Activated T-helper 17 cell treated with anti-CD3 and anti-CD28 coated beads, Interleukin-2, amount 50 U/mL, for 72 hours (primary cell): ENCODE data around the gene FZD2. TPM values are rescaled to one million over a fixed set of nuclear protein-coding genes. Genes with fewer than 3 reads are reported as not detected.
"Not testable (repeated sequence)": the region's sequence is repeated elsewhere in the genome, so short reads cannot be mapped to it uniquely, and the experiment has no call there.

ENCODE experiments used
- ATAC-seq: fragments of 150-1000 bp; cut with Tn5 transposase; replicated peaks from 2 replicates; pipeline ENCODE4 v1.10.0; 2021; ENCODE audit warnings: mild to moderate bottlenecking, moderate library complexity
- H3K27ac Mint-ChIP-seq: one replicate; pipeline ENCODE4 v1.8.0; 2022; ENCODE audit warnings: mixed read lengths
- H3K27me3 Mint-ChIP-seq: one replicate; pipeline ENCODE4 v1.8.0; 2022; ENCODE audit warnings: mixed read lengths
- H3K36me3 Mint-ChIP-seq: one replicate; pipeline ENCODE4 v1.8.0; 2022; ENCODE audit warnings: low read depth, mild to moderate bottlenecking, mixed read lengths
- H3K4me1 Mint-ChIP-seq: one replicate; pipeline ENCODE4 v1.8.0; 2022; ENCODE audit warnings: mixed read lengths
- H3K4me3 Mint-ChIP-seq: one replicate; pipeline ENCODE4 v1.8.0; 2022; ENCODE audit warnings: mild to moderate bottlenecking, mixed read lengths
- H3K9me3 Mint-ChIP-seq: one replicate; pipeline ENCODE4 v1.8.0; 2022; ENCODE audit warnings: mixed read lengths
- total RNA-seq, 2 donors: library from RNA; stranded (reverse); gene quantifications; one replicate each; pipeline ENCODE4 v1.2.3, GENCODE V29; 2022

Gene FZD2
- total RNA-seq, 2 donors from 2014 or later = not detected

GRCh38 chr17:44585315-44585714 is 28.0 kb downstream of the FZD2 start:
- peak; percentile 46 for ATAC-seq
- Mint-ChIP-seq H3K27me3 (peaks cover 8% of the 10 kb centered on the region), H3K36me3 (no peaks in the 10 kb centered on the region)

DNA sequence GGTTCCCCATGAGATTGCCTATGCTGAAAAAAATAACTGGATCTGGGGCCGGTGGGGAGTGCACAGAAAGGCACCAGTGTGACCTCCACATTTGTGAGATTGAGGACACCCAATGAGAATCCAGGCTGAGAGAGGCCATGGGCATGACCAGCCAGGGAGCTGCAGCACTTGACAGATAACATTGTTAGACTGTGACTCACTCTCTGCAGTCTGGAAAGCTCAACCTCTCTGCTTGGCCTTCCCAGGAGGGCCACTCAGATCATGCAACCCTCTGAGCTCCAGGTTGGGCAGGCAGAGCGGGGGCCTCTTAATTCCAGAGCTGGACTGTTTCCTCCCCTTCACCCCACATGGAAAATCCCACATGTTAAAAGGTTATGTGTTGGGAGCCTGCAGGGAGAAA is 30.1 kb downstream of the FZD2 start:
- peaks cover 8% of the 10 kb centered on the region for H3K27me3 Mint-ChIP-seq
- H3K4me3 Mint-ChIP-seq = no peak overlapping the region
- H3K4me1 Mint-ChIP-seq = no peaks in the 10 kb centered on the region
- H3K27ac Mint-ChIP-seq = no peak overlapping the region
- no peaks in the 10 kb centered on the region for H3K9me3 Mint-ChIP-seq
- H3K36me3 Mint-ChIP-seq = no peaks in the 10 kb centered on the region
- ATAC-seq = no peak

More at GRCh38 chr17:44585315-44585714, 28.0 kb downstream of the FZD2 start:
- Mint-ChIP-seq H3K4me3 (no peak overlapping the region), H3K4me1 (no peaks in the 10 kb centered on the region), H3K27ac (no peak overlapping the region), H3K9me3 (no peaks in the 10 kb centered on the region)

DNA sequence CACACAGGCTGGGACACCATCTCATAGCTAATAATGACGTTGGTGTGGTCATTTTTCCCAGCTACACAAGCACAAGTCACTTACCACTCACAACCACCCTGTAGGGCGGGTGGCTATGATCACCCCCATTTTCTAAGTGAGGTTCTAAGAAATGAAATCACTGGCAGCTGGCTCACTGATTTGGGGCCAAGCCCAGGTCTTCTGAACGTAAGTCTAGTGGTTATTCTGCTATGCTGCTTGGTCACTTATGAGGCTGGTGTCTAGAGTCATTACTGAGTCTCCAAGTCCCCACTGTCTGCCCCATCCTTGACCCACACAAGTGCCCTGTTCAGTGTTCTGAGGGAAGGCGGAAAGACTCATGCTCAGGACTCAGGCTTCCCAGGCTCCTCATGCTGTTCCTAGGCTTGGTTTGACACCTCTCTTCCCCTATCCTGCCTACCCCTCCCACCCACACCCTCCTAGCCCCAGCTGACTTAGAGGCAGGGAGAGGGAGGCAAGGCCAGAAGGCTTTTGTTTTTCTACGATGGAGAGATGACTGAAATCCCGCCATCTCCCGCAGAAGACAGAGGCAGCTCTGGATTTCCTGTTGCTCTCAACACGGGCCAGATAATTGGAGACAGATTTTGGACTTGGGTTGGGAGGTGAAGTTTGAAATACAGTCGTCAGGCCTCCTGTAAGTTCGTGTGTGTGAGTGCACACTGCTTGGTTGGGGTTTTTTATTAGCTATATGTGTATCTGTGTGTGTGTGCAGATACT is 32.2 kb downstream of the FZD2 start:
- no peak for ATAC-seq
- Mint-ChIP-seq H3K27me3 (peaks cover 7% of the 10 kb centered on the region), H3K4me1 (no peaks in the 10 kb centered on the region), H3K4me3 (no peak overlapping the region), H3K9me3 (no peaks in the 10 kb centered on the region), H3K27ac (no peak overlapping the region), H3K36me3 (no peaks in the 10 kb centered on the region)

GRCh38 chr17:44590072-44590462 is 32.8 kb downstream of the FZD2 start:
- H3K27ac Mint-ChIP-seq, H3K27me3 Mint-ChIP-seq, H3K9me3 Mint-ChIP-seq, H3K36me3 Mint-ChIP-seq, ATAC-seq, H3K4me3 Mint-ChIP-seq, H3K4me1 Mint-ChIP-seq: not testable (repeated sequence)

DNA sequence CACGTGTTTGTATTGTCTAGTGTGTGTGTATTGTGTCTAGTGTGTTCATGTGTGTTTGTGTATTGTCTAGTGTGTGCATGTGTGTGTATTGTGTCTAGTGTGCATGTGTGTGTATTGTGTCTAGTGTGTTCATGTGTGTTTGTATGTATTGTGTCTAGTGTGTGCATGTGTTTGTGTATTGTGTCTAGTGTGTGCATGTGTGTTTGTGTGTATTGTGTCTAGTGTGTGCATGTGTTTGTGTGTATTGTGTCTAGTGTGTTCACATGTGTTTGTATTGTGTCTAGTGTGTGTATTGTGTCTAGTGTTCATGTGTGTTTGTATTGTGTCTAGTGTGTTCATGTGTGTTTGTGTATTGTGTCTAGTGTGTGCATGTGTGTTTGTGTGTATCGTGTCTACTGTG is 33.5 kb downstream of the FZD2 start:
- H3K27ac Mint-ChIP-seq, ATAC-seq, H3K4me3 Mint-ChIP-seq, H3K36me3 Mint-ChIP-seq, H3K9me3 Mint-ChIP-seq, H3K4me1 Mint-ChIP-seq, H3K27me3 Mint-ChIP-seq: not testable (repeated sequence)

GRCh38 chr17:44591206-44591605 is 33.9 kb downstream of the FZD2 start:
- Mint-ChIP-seq H3K4me3 (no peak overlapping the region), H3K9me3 (no peaks in the 10 kb centered on the region), H3K27me3 (peaks cover 4% of the 10 kb centered on the region), H3K27ac (no peak overlapping the region), H3K4me1 (no peaks in the 10 kb centered on the region), H3K36me3 (no peaks in the 10 kb centered on the region)
- no peak for ATAC-seq

DNA sequence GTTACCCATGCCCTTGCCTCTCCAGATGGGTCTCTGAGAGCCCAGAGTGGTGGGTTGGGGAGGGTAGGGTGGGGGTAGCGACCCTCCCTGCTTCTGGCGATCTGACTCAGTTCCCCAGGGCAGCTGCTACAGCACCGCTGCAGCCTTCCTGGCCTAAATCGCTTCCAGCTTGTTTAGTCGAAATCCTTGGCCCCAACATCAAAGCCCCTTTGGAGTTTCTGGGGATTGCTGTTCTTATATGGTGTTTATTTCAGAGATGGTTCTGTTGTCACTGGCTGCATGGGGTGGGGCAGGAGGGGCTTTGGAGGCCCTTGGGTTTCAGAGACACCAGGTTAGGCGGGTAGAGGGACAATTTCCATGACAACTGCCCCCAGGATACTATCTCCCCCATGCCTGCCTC is 35.9 kb downstream of the FZD2 start:
- H3K36me3 Mint-ChIP-seq = no peaks in the 10 kb centered on the region
- H3K27ac Mint-ChIP-seq = no peak overlapping the region
- peaks cover 4% of the 10 kb centered on the region for H3K27me3 Mint-ChIP-seq
- no peak overlapping the region for H3K4me3 Mint-ChIP-seq
- H3K4me1 Mint-ChIP-seq = no peaks in the 10 kb centered on the region
- ATAC-seq = no peak
- H3K9me3 Mint-ChIP-seq = no peaks in the 10 kb centered on the region

- H3K27me3 Mint-ChIP-seq = peaks cover 7% of the 10 kb centered on the region
These were observed 38.0 kb downstream of the FZD2 start for GRCh38 chr17:44595216-44595775.

GRCh38 chr17:44598329-44598728 is 41.0 kb downstream of the FZD2 start:
- Mint-ChIP-seq H3K9me3 (no peaks in the 10 kb centered on the region), H3K4me3 (no peak overlapping the region), H3K4me1 (no peaks in the 10 kb centered on the region), H3K27me3 (peaks cover 14% of the 10 kb centered on the region), H3K36me3 (no peaks in the 10 kb centered on the region), H3K27ac (no peak overlapping the region)
- ATAC-seq = no peak

More at GRCh38 chr17:44595216-44595775, 38.0 kb downstream of the FZD2 start:
- no peak overlapping the region for H3K4me3 Mint-ChIP-seq
- no peaks in the 10 kb centered on the region for H3K36me3 Mint-ChIP-seq
- ATAC-seq = no peak
- H3K9me3 Mint-ChIP-seq = no peaks in the 10 kb centered on the region
- no peaks in the 10 kb centered on the region for H3K4me1 Mint-ChIP-seq
- no peak overlapping the region for H3K27ac Mint-ChIP-seq

DNA sequence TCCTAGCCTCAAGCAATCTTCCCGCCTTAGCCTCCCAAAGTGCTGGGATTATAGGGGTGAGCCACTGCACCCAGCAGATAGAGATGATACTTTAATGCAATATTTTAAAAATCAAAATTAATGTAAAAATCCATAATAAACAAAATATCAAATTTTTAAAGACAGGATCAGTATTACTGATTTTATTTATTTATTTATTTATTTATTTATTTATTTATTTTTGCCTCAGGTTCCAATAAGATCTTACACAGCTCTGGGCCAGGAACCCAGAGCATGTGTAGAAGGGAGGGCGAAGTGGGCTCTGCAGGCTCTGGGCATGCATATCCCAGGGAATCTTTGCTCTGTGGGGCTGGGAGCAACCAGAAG is 41.6 kb downstream of the FZD2 start:
- ATAC-seq = no peak

DNA sequence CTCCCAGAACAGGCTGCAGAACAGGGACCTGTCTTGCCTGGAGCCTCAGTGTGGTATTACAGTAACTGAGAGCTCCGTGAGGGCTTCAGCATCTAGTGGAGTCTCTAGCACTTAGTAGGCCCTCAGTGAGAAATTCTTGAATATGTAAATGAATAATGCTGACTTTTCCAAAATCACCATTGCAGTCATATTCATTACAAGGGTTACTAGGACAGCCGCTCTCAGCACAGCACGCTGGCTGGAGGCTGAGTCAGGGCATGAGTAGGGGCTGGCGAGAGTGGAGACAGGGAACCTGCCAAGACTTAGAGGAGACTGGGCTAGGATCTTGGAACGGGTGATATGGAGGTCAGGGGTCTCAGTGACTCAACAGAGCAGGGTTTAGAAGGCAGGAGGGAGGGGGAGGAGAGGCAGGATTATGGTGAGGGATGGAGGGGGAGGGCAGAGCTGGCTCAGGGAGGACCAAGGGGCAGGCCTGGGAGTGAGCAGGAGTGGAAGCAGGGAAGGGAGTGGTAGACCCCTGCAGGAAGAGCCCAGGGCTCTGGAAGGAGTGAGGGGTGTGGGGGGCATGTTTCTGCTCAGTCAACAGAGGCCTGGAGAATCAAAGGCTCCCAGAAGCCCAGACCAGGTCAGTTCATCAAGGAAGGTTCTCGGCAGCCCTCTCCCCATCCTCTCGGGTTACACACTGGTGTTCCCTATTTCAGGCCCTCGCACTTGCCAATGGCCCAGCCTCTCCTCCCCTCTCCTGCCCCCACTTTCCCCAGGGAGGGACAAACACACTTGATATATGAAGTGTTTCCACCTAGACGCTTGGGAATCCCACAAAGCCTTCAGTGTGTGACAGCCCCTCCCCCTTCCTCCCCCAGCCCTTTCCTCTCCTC is 42.3 kb downstream of the FZD2 start:
- no peaks in the 10 kb centered on the region for H3K36me3 Mint-ChIP-seq
- no peaks in the 10 kb centered on the region for H3K9me3 Mint-ChIP-seq
- H3K4me3 Mint-ChIP-seq = no peak overlapping the region
- ATAC-seq = no peak
- no peaks in the 10 kb centered on the region for H3K4me1 Mint-ChIP-seq
- no peak overlapping the region for H3K27ac Mint-ChIP-seq
- H3K27me3 Mint-ChIP-seq = peaks cover 11% of the 10 kb centered on the region

More for the DNA sequence above, 41.6 kb downstream of the FZD2 start:
- Mint-ChIP-seq H3K4me3 (no peak overlapping the region), H3K27me3 (peaks cover 12% of the 10 kb centered on the region), H3K9me3 (no peaks in the 10 kb centered on the region), H3K36me3 (no peaks in the 10 kb centered on the region), H3K27ac (no peak overlapping the region), H3K4me1 (no peaks in the 10 kb centered on the region)

DNA sequence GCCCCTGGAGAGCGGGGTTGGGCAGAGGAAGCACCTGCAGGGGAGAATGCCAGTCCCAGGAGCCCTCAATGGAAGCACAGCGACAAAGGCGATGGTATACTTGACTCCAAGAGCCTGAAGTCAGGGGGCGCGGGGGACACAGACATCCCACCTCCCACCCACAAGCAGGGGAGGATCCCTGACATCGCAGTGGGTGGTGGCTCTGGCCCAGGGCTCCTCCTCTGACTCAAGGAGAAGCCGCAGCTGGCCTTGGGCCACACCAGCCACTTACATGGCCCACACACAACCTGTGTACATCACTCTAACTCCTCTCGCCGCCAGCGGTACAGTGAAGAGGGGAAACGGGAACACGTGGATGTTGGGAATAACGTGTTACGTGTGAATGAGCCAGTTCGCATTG is 44.3 kb downstream of the FZD2 start:
- Mint-ChIP-seq H3K27me3 (peaks cover 15% of the 10 kb centered on the region), H3K9me3 (no peaks in the 10 kb centered on the region), H3K27ac (no peak overlapping the region), H3K4me1 (no peaks in the 10 kb centered on the region), H3K36me3 (no peaks in the 10 kb centered on the region), H3K4me3 (no peak overlapping the region)
- ATAC-seq = no peak

DNA sequence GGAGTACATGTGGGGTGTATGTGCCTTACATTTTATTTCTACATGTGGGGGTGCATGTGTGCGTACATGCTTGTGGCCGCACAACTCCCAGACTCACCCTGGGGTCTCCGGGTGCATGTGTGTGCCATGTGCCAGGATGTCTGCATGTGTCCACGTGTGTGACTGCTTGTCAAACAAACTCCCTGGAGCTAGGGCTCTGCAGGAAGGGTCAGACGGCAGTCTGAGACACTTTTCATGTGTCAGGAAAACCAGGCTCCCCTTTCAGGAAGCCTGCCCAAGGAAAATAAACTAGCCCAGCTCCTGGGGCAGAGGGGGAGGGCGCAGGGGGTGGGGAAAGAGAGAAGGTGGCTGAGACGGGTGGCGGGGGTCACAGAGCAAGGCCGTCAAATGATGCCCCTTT is 44.7 kb downstream of the FZD2 start:
- Mint-ChIP-seq H3K27ac (no peak overlapping the region), H3K27me3 (peaks cover 15% of the 10 kb centered on the region), H3K4me1 (no peaks in the 10 kb centered on the region), H3K4me3 (no peak overlapping the region), H3K9me3 (no peaks in the 10 kb centered on the region), H3K36me3 (no peaks in the 10 kb centered on the region)
- no peak for ATAC-seq

DNA sequence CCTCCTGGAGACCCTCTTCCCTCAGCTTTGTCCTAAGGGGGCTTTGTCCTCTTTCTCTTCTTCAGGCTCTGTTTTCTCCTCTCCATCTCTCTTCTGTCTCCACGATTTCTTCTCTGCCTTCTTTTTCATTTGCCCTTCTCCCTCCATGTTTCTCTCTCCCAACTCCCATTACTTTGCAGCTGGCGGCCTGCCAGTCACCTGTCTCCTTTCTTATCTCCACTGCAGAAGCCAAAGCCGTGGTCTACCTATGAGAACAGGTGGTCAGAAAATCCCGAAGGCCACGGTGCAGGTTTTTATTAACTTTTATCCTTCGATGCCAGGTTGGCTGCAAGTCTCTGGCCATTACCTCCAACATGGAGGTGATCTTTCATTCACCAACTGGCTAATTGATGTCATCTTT is 45.1 kb downstream of the FZD2 start:
- H3K27ac Mint-ChIP-seq = no peak overlapping the region
- peaks cover 15% of the 10 kb centered on the region for H3K27me3 Mint-ChIP-seq
- no peaks in the 10 kb centered on the region for H3K9me3 Mint-ChIP-seq
- no peaks in the 10 kb centered on the region for H3K36me3 Mint-ChIP-seq
- no peaks in the 10 kb centered on the region for H3K4me1 Mint-ChIP-seq
- ATAC-seq = no peak
- no peak overlapping the region for H3K4me3 Mint-ChIP-seq

GRCh38 chr17:44602970-44603369 is 45.7 kb downstream of the FZD2 start:
- Mint-ChIP-seq H3K27me3 (peaks cover 15% of the 10 kb centered on the region), H3K4me1 (no peaks in the 10 kb centered on the region), H3K4me3 (no peak overlapping the region), H3K9me3 (no peaks in the 10 kb centered on the region), H3K27ac (no peak overlapping the region), H3K36me3 (no peaks in the 10 kb centered on the region)
- ATAC-seq = no peak
